Gastrocnemius medialis (tissue), 4 donors: ENCODE measurements around the gene GFRA3.

Experiments used
- POLR2A ChIP-seq, 2 donors: fragments of 450-650 bp; IDR thresholded peaks; one replicate each; pipeline ENCODE4 v1.6.1; 2017; ENCODE audit warnings: antibody characterized with exemption in 2 of 2, mild to moderate bottlenecking in 2 of 2, moderate library complexity in 2 of 2
- TF ChIP-seq, protein P1 (sequence below), 5 experiments: fragments of 450-650 bp in 3 of 5; fragments of 200-600 bp in 2 of 5; sonication (generic) in 2 of 5; IDR thresholded peaks in 4 of 5; conservative IDR thresholded peaks in 1 of 5; 1 replicate in 4 of 5; 2 replicates in 1 of 5; pipeline ENCODE4 v1.5.1; 2016 to 2019; ENCODE audit warnings: antibody characterized with exemption in 5 of 5, mild to moderate bottlenecking in 3 of 5, moderate library complexity in 3 of 5

- TF ChIP-seq, protein P1, sequence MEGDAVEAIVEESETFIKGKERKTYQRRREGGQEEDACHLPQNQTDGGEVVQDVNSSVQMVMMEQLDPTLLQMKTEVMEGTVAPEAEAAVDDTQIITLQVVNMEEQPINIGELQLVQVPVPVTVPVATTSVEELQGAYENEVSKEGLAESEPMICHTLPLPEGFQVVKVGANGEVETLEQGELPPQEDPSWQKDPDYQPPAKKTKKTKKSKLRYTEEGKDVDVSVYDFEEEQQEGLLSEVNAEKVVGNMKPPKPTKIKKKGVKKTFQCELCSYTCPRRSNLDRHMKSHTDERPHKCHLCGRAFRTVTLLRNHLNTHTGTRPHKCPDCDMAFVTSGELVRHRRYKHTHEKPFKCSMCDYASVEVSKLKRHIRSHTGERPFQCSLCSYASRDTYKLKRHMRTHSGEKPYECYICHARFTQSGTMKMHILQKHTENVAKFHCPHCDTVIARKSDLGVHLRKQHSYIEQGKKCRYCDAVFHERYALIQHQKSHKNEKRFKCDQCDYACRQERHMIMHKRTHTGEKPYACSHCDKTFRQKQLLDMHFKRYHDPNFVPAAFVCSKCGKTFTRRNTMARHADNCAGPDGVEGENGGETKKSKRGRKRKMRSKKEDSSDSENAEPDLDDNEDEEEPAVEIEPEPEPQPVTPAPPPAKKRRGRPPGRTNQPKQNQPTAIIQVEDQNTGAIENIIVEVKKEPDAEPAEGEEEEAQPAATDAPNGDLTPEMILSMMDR (IDR thresholded peaks at IDR 0.05 in 4 of 5, conservative IDR thresholded peaks at IDR 0.05 in 1 of 5) = no peak
- TF ChIP-seq POLR2A (IDR thresholded peaks at IDR 0.05) = no peak
These were observed 1.5 kb upstream of the GFRA3 start for GRCh38 chr5:138275895-138276294.
